ENCODE data around the gene STXBP4.

Gene STXBP4

GRCh38 chr17:55117164-55117563, 148.6 kb downstream of the STXBP4 start:
- no peaks in the 10 kb centered on the region for H3K4me1 Mint-ChIP-seq
- H3K27ac Mint-ChIP-seq = no peak overlapping the region
- no peaks in the 10 kb centered on the region for H3K9me3 Mint-ChIP-seq
- no peak overlapping the region for H3K4me3 Mint-ChIP-seq
- DNase-seq (no peak), ATAC-seq (no peak)
- H3K27me3 Mint-ChIP-seq = no peaks in the 10 kb centered on the region

GRCh38 chr17:55120651-55121050, 152.1 kb downstream of the STXBP4 start:
- Mint-ChIP-seq H3K4me1 (no peaks in the 10 kb centered on the region), H3K27me3 (no peaks in the 10 kb centered on the region), H3K27ac (no peak overlapping the region), H3K9me3 (no peaks in the 10 kb centered on the region), H3K4me3 (no peak overlapping the region)
- DNase-seq = no peak
- ATAC-seq = no peak

- Mint-ChIP-seq H3K4me3 (no peak overlapping the region), H3K27ac (no peak overlapping the region), H3K9me3 (no peaks in the 10 kb centered on the region), H3K27me3 (no peaks in the 10 kb centered on the region), H3K4me1 (no peaks in the 10 kb centered on the region)
- ATAC-seq (no peak), DNase-seq (no peak)
Observed at GRCh38 chr17:55121268-55121667, 152.7 kb downstream of the STXBP4 start.

GRCh38 chr17:55122114-55122513, 153.5 kb downstream of the STXBP4 start:
- ATAC-seq = no peak
- DNase-seq = no peak
- H3K9me3 Mint-ChIP-seq = no peaks in the 10 kb centered on the region
- H3K4me3 Mint-ChIP-seq = no peak overlapping the region
- H3K27me3 Mint-ChIP-seq = no peaks in the 10 kb centered on the region
- no peak overlapping the region for H3K27ac Mint-ChIP-seq
- no peaks in the 10 kb centered on the region for H3K4me1 Mint-ChIP-seq

- Mint-ChIP-seq H3K27ac (no peak overlapping the region), H3K4me3 (no peak overlapping the region), H3K4me1 (no peaks in the 10 kb centered on the region), H3K27me3 (no peaks in the 10 kb centered on the region), H3K9me3 (no peaks in the 10 kb centered on the region)
- ATAC-seq (no peak), DNase-seq (no peak)
Observed at GRCh38 chr17:55124730-55125360, 156.3 kb downstream of the STXBP4 start.

GRCh38 chr17:55133583-55133982, 165.0 kb downstream of the STXBP4 start:
- Mint-ChIP-seq H3K27ac (peak overlapping the region; percentile 1 to 2), H3K4me3 (no peak overlapping the region), H3K27me3 (no peaks in the 10 kb centered on the region), H3K9me3 (no peaks in the 10 kb centered on the region), H3K4me1 (no peaks in the 10 kb centered on the region)
- no peak for ATAC-seq
- DNase-seq = no peak

GRCh38 chr17:55134486-55135157, 166.1 kb downstream of the STXBP4 start:
- Mint-ChIP-seq H3K27ac (no peak overlapping the region), H3K4me1 (no peaks in the 10 kb centered on the region), H3K27me3 (no peaks in the 10 kb centered on the region), H3K4me3 (no peak overlapping the region), H3K9me3 (no peaks in the 10 kb centered on the region)
- no peak for DNase-seq
- no peak for ATAC-seq

GRCh38 chr17:55140809-55141208, 172.2 kb downstream of the STXBP4 start:
- Mint-ChIP-seq H3K27ac (no peak overlapping the region), H3K4me1 (no peaks in the 10 kb centered on the region), H3K27me3 (no peaks in the 10 kb centered on the region), H3K9me3 (no peaks in the 10 kb centered on the region), H3K4me3 (no peak overlapping the region)
- DNase-seq = no peak
- no peak for ATAC-seq

- Mint-ChIP-seq H3K4me3 (no peak overlapping the region), H3K27me3 (no peaks in the 10 kb centered on the region), H3K9me3 (no peaks in the 10 kb centered on the region), H3K4me1 (no peaks in the 10 kb centered on the region), H3K27ac (no peak overlapping the region)
- ATAC-seq (no peak), DNase-seq (no peak)
Observed at GRCh38 chr17:55144518-55144917, 176.0 kb downstream of the STXBP4 start.

- ATAC-seq = no peak
- Mint-ChIP-seq H3K27me3 (no peaks in the 10 kb centered on the region), H3K4me3 (no peak overlapping the region), H3K27ac (no peak overlapping the region), H3K9me3 (no peaks in the 10 kb centered on the region), H3K4me1 (no peaks in the 10 kb centered on the region)
- DNase-seq = no peak
Observed at GRCh38 chr17:55149485-55149884, 180.9 kb downstream of the STXBP4 start.

GRCh38 chr17:55152236-55152635, 183.7 kb downstream of the STXBP4 start:
- H3K4me3 Mint-ChIP-seq = no peak overlapping the region
- H3K4me1 Mint-ChIP-seq = no peaks in the 10 kb centered on the region
- no peaks in the 10 kb centered on the region for H3K27me3 Mint-ChIP-seq
- ATAC-seq = no peak
- H3K9me3 Mint-ChIP-seq = no peaks in the 10 kb centered on the region
- H3K27ac Mint-ChIP-seq = peak overlapping the region in 1 of 2 donors; percentile 36
- no peak for DNase-seq

GRCh38 chr17:55154101-55154500, 185.5 kb downstream of the STXBP4 start:
- ATAC-seq (no peak), DNase-seq (no peak)
- no peak overlapping the region for H3K27ac Mint-ChIP-seq
- H3K9me3 Mint-ChIP-seq = no peaks in the 10 kb centered on the region
- no peaks in the 10 kb centered on the region for H3K27me3 Mint-ChIP-seq
- H3K4me1 Mint-ChIP-seq = no peaks in the 10 kb centered on the region
- H3K4me3 Mint-ChIP-seq = no peak overlapping the region

GRCh38 chr17:55155856-55156560, 187.4 kb downstream of the STXBP4 start:
- no peaks in the 10 kb centered on the region for H3K9me3 Mint-ChIP-seq
- peak overlapping the region in 1 of 2 donors; percentile 33 for H3K27ac Mint-ChIP-seq
- H3K27me3 Mint-ChIP-seq = no peaks in the 10 kb centered on the region
- ATAC-seq = no peak
- DNase-seq = no peak
- no peaks in the 10 kb centered on the region for H3K4me1 Mint-ChIP-seq
- no peak overlapping the region for H3K4me3 Mint-ChIP-seq

GRCh38 chr17:55157165-55157564, 188.6 kb downstream of the STXBP4 start:
- Mint-ChIP-seq H3K9me3 (no peaks in the 10 kb centered on the region), H3K4me1 (no peaks in the 10 kb centered on the region), H3K4me3 (no peak overlapping the region), H3K27ac (no peak overlapping the region), H3K27me3 (no peaks in the 10 kb centered on the region)
- DNase-seq = no peak
- no peak for ATAC-seq

- Mint-ChIP-seq H3K4me1 (no peaks in the 10 kb centered on the region), H3K4me3 (no peak overlapping the region), H3K27ac (no peak overlapping the region), H3K27me3 (no peaks in the 10 kb centered on the region), H3K9me3 (no peaks in the 10 kb centered on the region)
- ATAC-seq (no peak), DNase-seq (no peak)
Observed at GRCh38 chr17:55158439-55158838, 189.9 kb downstream of the STXBP4 start.

GRCh38 chr17:55159251-55159650, 190.7 kb downstream of the STXBP4 start:
- Mint-ChIP-seq H3K4me1 (no peaks in the 10 kb centered on the region), H3K27ac (no peak overlapping the region), H3K9me3 (no peaks in the 10 kb centered on the region), H3K4me3 (no peak overlapping the region), H3K27me3 (no peaks in the 10 kb centered on the region)
- ATAC-seq (no peak), DNase-seq (no peak)

Data from stimulated activated naive CD8-positive, alpha-beta T cell treated with anti-CD3 and anti-CD28 coated beads, Interleukin-15, amount 100 ng/mL, for 72 hours (primary cell).